GM19043 (cell line): Measurements from ENCODE around the gene KRT35.

Experiments used
- ATAC-seq: cut with Tn5 transposase; IDR thresholded peaks from one replicate; pipeline ENCODE4 v1.9.1; 2021; ENCODE audit warnings: low read depth; ENCODE audit not compliant: unreplicated experiment

KRT35 gene

DNA sequence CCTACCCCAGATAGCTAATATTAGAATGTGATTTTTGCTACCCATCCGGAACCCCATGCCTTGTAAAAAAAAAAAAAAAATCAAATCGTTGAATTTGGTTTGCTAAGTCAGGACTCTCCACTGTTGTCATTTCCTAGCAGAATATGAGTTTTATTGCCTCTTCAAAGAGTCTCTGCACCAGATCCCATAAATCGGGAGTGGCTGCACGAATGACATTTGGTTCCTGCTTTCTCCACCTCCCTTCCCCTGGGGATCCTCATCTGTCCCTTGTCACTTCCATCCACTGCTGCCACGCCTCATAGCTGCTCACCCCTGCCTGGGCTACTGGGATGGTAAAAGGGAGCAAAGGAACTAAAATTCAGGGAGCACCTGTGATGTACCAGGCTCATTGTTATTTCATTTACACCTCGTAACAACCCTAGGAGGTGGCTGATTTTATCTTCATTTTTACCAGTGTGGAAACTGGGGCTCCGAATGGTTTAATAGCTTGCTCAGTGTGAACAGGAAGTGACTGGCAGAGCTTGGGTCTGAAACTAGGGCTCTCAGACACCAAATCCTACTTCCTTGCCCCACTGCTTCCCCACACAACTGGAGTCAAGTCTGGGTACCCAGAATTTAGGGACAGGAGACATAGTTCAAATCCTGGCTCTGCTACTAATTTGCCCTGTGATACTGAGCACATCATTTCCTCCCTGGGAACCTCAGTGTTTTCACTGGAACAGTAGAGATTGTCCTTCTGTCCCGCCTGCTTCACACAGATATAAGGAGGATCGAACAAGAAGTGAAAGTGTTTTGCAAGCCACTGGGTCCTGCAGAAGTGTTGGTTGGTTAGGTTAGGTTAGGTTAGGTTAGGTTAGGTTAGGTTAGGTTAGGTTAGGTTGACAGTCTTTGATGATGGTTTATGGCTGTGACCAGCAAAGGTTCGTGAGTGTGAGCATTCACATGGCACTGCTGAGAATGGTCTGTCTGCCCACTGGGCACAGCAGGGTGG is 9.3 kb upstream of the KRT35 start:
- no peak for ATAC-seq

DNA sequence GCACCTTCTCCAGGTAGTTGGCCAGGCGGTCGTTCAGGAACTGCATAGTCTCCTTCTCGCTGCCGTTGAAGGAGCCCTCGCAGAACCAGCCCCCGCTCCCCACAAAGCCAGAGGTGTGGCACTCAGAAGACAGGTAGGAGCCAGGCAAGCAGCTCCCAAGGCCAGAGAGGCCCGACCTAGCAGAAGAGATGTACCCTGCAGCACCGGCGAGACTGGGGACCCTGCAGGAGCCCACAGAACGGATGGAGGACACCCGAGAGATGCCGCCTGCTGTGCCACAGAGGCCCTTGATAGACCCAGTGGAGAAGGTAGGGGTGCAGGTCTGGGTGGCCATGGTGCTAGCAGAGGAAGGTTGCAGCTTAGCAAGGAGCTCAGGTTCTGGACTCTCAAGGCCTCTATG is 8.6 kb upstream of the KRT35 start, which contains the start of gene KRT36:
TSS of gene KRT36 (minus strand) at position 380 of the 400 bp plus-strand sequence. CDS start at position 334, 46 bp downstream.
- no peak for ATAC-seq

DNA sequence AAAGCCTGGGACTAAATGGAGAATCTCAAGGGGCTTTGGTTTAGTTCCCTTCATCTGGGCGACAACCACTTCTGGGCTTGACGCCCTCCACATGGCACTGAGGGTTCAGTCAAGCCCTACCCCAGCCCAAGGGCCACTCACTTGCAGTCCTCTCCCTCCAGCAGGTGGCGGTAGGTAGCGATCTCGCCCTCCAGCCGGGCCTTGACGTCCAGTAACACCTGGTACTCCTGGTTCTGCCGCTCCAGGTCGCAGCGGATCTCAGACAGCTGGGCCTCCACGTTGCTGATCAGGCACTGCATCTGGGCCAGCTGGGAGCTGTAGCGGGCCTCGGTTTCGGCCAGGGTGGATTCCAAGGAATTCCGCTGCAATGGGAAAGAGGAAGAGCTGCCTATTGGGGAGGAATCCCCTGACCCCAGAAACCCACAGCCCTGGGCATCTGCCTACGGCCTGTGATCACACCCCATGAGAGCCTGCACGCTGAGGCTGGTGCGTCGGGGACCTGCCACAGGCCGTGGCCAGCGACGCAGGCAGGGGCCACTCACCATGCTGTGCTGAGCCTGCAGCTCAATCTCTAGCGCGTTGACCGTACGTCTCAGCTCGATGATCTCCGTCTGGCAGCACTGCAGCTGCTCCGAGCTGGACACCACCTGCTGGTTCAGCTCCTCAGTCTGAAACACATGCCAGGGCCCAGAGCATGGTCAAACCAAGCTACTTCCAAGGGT is 6.0 kb upstream of the KRT35 start:
- ATAC-seq, result no peak

DNA sequence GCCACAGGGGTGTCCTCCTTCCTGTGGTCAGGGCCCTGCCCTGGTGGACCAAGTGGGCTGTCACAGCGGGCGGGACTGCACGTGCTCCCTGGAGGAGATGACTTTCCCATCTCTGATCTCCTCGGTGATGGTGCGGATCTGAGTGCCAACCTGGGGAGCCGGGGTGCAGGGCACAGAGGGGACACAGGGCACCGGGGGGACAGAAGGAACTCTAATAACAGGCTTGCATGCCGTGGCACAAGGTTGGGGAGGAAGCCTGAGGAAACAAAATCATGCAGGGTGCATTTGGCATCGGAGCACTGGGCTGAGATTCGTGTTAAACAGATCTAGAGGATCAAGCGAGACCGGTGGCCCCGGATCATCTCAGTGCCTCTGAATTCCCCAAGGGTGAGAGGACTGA is 5.4 kb upstream of the KRT35 start:
- no peak for ATAC-seq

DNA sequence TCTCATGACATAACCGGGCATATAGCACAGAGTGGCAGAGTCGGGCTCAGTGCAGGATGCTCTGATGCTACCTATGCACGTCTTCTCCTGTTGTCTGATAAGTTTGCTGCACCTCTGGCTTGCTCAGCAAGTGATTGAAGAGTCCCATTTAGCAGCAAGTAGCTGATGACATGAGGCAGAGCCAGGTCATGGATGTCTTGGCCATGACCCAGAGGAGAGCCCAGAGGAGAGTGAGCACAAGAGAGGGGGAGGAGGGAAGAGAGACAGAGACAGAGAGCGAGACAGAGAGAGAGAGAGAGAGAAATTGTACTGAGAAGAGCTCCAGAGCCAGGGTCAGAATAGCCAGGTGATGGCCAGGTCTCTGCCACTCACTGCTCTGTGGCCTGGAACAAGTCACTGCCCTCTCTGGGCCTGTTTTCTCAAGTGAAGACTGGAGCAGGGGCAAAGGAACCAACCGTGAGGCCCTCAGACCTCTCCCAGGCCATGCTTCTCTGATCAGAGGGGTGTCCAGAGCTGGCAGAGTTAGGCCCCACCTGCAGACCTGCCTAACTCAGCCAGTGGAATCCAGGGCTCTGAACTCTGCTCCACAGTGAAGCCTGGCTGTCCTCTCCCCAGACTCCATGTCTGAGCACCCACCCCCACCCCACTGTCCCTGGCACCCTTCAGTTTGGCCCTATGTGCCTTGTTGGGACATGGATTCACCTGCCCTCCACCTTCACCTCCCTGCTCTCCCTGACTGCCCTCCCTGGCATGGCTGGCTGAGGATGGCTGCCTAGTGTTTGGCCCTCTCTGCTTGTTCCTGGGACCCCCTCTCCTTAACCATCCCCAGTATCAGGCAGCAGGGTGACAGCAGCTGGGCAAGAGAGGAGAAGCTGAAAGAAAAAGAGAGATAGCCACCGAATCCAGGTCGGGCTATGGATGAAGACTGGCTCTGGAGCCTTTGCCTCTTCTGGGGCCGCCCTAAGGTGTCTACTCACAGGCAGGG is 4.3 kb upstream of the KRT35 start:
- no peak for ATAC-seq

DNA sequence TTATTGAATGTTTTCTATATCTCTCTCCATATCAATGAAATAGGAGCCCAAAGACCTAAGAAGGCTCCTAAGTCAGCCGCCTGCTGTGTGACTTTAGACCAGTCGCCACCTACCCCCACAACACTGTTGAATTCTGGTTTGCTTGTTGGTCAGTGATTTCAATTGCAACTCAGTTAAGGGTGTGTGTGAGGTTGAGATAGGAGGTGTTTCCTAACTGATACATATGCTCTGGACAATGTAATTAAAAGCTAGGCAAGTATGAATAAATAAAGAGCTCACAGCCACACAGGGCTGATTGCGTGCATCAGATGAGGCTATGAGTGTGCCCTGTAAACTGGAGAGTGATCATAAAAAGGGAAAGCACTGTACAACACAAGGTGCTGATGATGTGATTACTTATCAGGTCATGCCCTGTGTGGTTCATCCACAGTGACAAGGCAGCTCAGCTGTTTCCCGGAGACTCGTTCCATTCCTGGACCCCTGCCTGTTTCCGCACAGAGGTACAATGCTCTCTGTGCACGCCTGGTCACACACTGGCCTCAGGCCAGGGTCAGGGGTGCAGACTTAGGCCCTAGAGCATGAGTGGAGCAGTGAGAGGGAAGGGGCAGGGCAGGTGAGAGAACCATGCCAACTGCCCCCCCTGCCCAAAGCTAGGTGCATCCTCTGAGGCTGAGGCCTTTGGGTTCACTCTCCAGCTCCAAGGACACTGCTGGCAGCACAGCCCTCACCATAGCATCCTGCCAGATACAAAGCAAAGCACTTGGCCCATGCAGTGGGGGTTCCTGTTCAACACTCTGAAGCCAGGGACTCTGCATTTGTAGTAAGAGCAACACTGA is 3.3 kb upstream of the KRT35 start:
- ATAC-seq, result no peak

DNA sequence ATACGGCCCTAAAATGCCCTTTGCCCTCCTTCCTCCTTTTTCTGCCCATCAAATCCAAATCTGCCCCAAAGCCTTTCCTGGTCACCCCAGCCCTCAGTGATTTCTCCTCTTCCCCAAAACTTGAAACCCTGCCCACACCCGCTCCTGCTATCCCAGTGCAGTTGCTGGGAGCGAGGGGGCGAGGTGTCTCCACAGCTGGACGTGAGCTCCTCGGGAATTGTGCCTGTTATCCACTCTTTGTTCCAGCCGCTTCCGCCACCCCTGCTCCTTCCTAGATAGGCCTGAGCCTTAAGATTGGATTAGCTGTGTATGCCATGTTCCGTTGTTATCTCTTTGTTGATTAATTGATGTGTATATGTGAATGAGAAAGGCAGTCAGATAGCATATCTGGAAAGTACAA is 2.6 kb upstream of the KRT35 start:
- no peak for ATAC-seq

DNA sequence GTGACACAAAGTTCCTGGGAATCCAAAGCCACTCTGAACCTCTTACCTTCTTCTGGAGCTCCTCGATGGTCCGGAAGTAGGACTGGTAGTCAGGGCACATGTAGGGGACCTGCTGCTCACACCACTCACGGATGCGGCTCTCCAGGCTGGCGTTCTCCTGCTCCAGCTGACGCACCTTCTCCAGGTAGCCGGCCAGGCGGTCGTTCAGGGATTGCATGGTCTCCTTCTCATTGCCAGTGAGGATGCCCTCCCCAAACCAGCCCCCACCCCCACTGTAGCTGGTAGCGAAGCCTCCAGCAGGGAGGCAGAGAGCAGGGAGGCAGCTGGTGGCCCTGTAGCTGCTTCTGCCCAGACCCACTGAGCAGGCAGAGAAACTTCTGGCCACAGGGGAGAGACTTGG is 370 bp downstream of the KRT35 start:
- ATAC-seq, result no peak

DNA sequence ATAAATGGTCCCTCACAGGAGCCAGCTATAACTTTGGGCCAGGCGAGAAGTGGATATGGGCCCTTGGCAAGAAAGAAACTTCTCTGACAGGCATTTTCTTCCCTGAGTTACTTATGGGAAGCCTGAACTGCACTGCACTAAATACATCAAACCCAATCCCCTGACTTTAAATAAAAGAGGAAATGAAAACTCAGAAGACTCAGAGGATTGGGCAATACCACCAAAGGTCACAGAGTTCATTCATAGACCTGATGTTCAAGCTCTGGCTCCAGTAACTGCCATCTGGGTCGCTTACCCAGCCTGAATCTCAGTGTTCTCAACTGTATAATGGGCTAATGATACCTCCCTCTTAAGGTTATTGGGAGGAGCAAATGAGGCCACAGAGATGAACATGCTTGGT is 815 bp downstream of the KRT35 start:
- ATAC-seq, result no peak

DNA sequence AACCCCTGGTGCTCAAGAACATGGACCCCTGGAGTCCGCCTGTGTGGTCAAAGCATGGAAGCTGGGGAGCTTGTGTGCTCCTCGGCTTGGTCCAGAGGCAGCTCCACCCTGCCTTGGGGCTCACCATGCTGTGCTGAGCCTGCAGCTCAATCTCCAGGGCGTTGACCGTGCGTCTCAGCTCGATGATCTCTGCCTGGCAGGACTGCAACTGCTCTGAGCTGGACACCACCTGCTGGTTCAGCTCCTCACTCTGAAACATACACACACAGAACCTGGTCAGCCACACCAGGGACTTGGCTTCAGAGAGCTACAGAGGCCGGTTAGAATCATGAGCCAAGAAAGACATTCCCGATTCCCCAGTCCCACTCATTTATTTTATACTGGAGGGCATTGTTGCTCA is 2.7 kb downstream of the KRT35 start:
- ATAC-seq, result no peak

DNA sequence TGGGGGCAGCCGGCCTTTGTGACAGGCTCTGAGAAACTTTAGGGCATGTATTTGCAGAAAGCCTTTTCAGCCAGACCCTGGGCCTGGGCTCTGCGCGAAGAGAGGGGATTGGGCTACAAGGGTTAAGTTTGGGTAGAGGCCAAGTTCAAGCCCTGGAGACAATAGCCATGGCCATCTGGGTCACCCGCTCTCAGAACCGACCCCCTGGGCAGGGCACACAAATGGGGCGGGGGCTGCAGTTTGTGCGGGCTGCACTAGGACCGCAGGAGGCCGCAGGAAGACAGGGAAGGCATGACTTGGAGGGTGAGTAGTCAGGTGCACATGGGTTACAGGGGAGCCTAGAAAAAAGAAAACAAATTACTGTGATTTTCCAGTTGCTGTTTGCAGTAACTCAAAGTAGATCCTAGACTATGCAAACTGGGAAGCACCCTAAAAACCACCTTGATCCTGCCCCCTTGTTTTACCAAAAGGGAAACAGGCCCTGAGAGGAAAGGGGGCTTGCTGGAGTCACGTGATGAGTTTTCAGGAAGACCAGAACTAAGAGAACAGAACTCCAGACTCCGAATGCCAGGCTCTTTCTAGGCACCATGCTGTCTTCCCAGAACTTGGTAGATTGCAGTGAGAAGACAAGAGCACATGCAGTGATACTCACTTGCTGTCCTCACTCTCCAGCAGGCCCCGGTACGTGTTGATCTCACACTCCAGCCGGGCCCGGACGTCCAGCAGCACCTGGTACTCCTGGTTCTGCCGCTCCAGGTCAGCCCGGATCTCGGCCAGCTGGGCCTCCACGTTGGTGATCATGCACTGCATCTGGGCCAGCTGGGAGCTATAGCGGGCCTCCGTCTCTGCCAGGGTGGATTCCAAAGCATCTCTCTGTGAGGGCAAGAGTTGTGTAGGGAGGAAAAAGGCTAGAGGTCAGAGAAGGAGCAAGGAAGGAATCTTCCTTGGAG is 3.8 kb downstream of the KRT35 start:
- ATAC-seq, result no peak

DNA sequence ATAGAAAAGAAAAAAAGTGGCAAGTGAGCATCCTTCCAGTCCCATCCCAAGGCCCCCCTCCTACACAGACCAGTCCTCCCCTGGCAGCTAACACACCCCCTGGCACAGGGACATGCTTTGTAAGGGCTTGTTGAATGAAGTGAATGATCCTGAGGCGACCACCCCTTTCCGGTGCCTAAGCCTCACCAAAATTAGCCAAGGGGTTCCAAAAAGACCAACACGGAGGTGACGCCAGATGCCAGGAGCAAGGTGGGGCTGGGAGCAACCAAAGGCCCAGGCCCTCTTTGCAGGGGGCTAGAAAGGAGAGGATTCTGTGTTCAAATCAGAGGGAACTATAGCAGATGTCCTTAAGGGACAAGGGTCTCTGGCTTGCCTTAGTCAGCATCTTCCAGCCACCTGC is 5.5 kb downstream of the KRT35 start:
- no peak for ATAC-seq

DNA sequence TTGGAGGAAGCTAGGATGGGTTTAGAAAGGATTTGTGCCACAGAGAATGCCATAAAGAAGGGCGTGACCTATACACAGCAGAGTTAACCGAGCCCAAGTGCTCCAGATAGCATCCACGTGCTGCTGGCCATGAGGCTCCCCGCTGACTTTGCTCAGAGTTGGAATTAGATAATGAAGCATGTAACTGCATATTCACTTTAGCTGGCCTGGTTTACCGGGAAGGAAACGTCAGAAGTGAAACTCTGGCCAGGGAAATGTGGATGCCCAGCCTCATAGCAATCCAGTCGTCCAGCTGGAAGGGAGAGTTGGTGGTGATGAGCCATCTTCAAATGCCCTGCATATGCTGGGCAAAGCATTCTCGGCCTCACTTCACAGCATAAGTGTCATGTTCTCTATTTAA is 6.1 kb downstream of the KRT35 start:
- ATAC-seq, result no peak

DNA sequence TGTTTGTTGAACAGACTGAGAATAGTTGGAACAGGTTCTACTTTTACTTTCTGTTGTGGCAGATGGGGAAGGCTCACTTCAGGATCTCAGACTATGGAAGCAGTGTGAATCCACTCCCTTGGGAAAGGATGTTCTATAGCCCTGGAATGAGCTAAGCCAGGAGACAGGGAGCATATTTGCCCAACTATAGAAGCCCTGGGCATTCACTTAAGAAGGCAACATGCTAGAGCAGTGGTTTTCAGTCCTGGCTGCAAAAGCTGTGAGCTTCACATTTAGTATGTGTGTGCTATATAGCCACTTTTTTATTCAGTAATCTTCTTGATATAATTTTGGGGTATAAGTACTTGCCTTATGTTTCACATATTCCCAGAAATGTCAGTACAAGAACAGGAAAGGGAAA is 12.6 kb downstream of the KRT35 start:
- ATAC-seq, result no peak

DNA sequence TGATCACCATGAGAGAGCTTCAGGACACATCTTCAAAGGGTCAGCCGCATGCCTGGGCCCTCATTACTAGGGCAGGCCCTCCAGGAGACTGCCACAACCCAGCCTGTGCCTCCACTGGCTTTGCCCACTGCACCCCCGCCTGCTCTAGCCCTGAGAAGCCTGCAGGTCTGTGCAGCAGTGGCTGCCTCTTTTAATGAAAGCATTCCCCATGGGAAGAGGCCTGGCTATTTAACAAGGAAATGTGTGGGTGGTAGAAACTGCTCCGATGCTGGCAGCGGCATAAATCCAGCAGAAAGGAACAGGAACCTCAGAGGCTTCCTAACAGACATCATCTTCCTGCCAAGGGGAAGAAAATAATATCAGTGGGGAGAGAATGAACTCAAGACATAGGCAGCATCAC is 13.4 kb downstream of the KRT35 start:
- ATAC-seq, result no peak

DNA sequence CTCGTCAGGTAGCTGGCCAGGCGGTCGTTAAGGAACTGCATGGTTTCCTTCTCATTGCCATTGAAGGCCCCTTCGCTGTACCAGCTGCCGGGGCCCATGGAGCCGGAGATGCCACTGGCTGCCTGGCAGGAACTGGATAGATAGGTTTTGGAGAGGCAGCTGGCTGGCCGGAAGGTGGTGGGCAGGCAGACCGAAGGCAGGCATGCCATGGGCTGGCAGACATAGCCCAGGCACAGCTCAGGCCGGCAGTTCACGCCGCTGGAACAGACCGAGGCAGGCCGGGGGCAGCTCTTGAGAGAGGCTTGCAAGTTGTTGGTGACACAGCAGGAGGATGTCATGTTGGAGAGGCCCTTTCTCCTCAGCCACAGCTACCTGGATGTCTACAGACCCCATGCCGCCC is 14.0 kb downstream of the KRT35 start, which contains the start of gene KRT32:
TSS of gene KRT32 (minus strand) at position 399 of the 400 bp plus-strand sequence. CDS start at position 338, 61 bp downstream.
- ATAC-seq, result no peak

DNA sequence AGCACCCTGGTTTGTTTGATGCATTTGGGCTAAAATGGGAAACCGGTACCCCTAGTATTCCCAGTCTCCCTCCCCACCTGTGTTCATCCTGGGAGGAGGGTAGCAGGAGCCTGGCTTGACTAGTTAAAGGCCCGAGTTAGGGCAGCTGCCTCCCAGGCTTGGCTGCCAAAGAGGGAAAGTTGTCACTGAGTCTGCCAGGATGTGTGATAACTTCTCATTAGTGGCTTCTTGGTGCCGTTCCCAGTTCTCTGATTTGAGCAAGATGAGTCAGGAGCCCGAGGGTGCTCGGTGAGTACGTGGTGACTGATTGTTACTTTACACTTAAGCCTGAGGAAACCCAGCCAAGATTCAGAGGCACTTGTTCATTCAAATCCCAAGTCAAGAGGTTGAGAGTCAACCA is 16.3 kb downstream of the KRT35 start:
- ATAC-seq, result no peak

DNA sequence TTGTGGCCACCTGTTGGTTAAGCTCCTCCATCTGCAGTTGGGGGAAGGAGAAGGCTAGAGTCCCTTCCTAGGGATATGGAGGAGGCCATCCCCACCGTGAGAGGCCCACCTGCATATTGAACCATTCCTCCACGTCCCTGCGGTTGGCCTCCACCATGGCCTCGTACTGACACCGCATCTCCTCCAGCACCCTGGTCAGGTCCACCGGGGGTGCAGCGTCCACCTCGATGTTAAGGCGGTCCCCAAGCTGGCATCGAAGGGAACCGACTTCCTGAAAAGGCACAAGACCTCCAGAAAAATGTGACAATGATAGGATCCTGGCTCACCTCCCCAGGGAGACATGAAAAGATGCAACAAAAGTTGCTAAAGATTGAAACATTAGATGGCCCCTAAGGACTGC is 16.8 kb downstream of the KRT35 start:
- ATAC-seq, result no peak
